SK-N-MC (cell line): ENCODE measurements around the gene PRKCB.
"Not testable (repeated sequence)": the region's sequence is repeated elsewhere in the genome, so short reads cannot be mapped to it uniquely, and the experiment has no call there.

ENCODE experiments used
- EZH2 ChIP-seq: fragments of 200-600 bp; sonication (generic); IDR thresholded peaks from one replicate; pipeline ENCODE4 v1.6.1; 2017; ENCODE audit warnings: antibody characterized with exemption
- FOXP2 ChIP-seq: optimal IDR thresholded peaks from 2 replicates; pipeline ENCODE3; 2011; ENCODE audit warnings: mild to moderate bottlenecking, moderate library complexity; ENCODE audit not compliant: insufficient read depth; ENCODE audit errors: extremely low read length, control extremely low read depth
- POLR2AphosphoS5 ChIP-seq: IDR thresholded peaks from 2 replicates; pipeline ENCODE4 v1.6.1; 2012; ENCODE audit warnings: mild to moderate bottlenecking, low read depth, low read length, borderline replicate concordance

DNA sequence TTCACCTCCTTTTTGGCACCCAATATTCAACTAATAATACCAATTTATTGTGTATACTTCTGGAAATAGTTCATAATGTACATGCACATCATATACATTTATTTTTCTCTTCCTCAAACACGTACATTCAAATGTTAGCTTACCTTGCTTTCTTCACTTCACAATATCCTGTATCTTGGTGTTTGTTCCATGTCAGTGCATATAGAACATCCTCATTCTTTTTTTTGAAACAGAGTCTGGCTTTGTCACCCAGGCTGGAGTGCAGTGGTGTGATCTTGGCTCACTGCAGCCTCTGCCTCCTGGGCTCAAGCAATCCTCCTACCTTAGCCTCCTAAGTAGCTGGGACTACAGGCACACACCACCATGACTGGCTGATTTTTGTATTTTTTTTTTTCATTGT is 80.8 kb downstream of the PRKCB start:
- not testable (repeated sequence) for TF ChIP-seq POLR2AphosphoS5, EZH2, FOXP2
